Esophagus muscularis mucosa (tissue), 4 donors: ENCODE measurements around the gene PLD2. TPM values are rescaled to one million over a fixed set of nuclear protein-coding genes. Genes with fewer than 3 reads are reported as not detected.
"Not testable (repeated sequence)": the region's sequence is repeated elsewhere in the genome, so short reads cannot be mapped to it uniquely, and the experiment has no call there.

Experiments
- DNase-seq: peaks from one replicate; pipeline ENCODE4 v3.0.0-alpha.2; 2017; ENCODE audit errors: extremely low spot score
- H3K27ac ChIP-seq, 4 donors: fragments of 200-600 bp; sonication (generic); replicated peaks in 1 of 4; 1 replicate in 3 of 4; 2 replicates in 1 of 4; pipeline ENCODE4 v1.5.1; 2016 to 2019; ENCODE audit warnings: mild to moderate bottlenecking in 1 of 4
- H3K27me3 ChIP-seq, 4 donors: fragments of 200-600 bp; sonication (generic); one replicate each; pipeline versions ENCODE4 v1.5.1 to v1.6.0; 2016 to 2019
- H3K36me3 ChIP-seq, 4 donors: fragments of 200-600 bp; sonication (generic); one replicate each; pipeline ENCODE4 v1.5.1; 2016 to 2019
- H3K4me1 ChIP-seq, 4 donors: fragments of 200-600 bp; sonication (generic); one replicate each; pipeline ENCODE4 v1.5.1; 2016 to 2019
- H3K4me3 ChIP-seq, 4 donors: fragments of 200-600 bp; sonication (generic); 1 replicate in 2 of 4; 2 replicates in 2 of 4; pipeline ENCODE4 v1.5.1; 2016 to 2019; ENCODE audit warnings: mild to moderate bottlenecking in 4 of 4, moderate library complexity in 1 of 4
- H3K9me3 ChIP-seq, 4 donors: fragments of 200-600 bp; sonication (generic); 1 replicate in 3 of 4; 2 replicates in 1 of 4; pipeline ENCODE4 v1.5.1; 2016 to 2019
- CTCF ChIP-seq, 3 experiments: fragments of 200-600 bp in 2 of 3; fragments of 450-650 bp in 1 of 3; sonication (generic) in 2 of 3; IDR thresholded peaks; one replicate each; pipeline ENCODE4 v1.5.1; 2017 to 2019; ENCODE audit warnings: antibody characterized with exemption in 3 of 3, mild to moderate bottlenecking in 2 of 3, moderate library complexity in 1 of 3
- EP300 ChIP-seq: sonication (generic); formaldehyde crosslinking; IDR thresholded peaks from one replicate; pipeline ENCODE4 v1.6.1; 2017; ENCODE audit warnings: antibody characterized with exemption
- POLR2A ChIP-seq: fragments of 450-650 bp; IDR thresholded peaks from one replicate; pipeline ENCODE4 v1.6.1; 2017; ENCODE audit warnings: antibody characterized with exemption, moderate library complexity, mild to moderate bottlenecking, low read depth
- POLR2AphosphoS5 ChIP-seq, 2 donors: sonication (generic); formaldehyde crosslinking; IDR thresholded peaks; one replicate each; pipeline ENCODE4 v1.6.1; 2017; ENCODE audit warnings: antibody characterized with exemption in 2 of 2
- WGBS: methylation state at CpG from one replicate; pipeline ENCODE4 v1.1.5; 2018; 5-methylcytosine and 5-hydroxymethylcytosine counted together
- intact Hi-C: fragments of 100-400 bp; cut with DNase I; formaldehyde crosslinking; loops from one replicate; pipeline ENCODE4 v1.15.1; 2023
- total RNA-seq, 4 donors: library from RNA; depleted of rRNA; stranded (reverse); fragments of >200 nt; gene quantifications; one replicate each; pipeline versions ENCODE4 v1.1.0 to v1.2.1, GENCODE V29; 2016

The PLD2 gene
- total RNA-seq, 4 donors from 2014 or later: 9.6 to 15.2 (median 12.0) TPM

GRCh38 chr17:4863321-4863720 is 56.4 kb downstream of the PLD2 start:
- TF ChIP-seq CTCF (IDR thresholded peaks at IDR 0.05) (no peak), EP300 (no peak), POLR2AphosphoS5 (IDR thresholded peaks at IDR 0.05) (no peak), POLR2A (no peak)
- H3K4me1 ChIP-seq: peaks cover 17 to 31% (median 29%) of the 10 kb centered on the region in 4 donors
- H3K36me3 ChIP-seq: peaks cover 0 to 7% (median 3%) of the 10 kb centered on the region in 4 donors

GRCh38 chr17:4867535-4867934 is 60.6 kb downstream of the PLD2 start:
- DNase-seq, H3K36me3 ChIP-seq, H3K27me3 ChIP-seq, H3K27ac ChIP-seq, intact Hi-C loops, H3K4me1 ChIP-seq, H3K4me3 ChIP-seq, H3K9me3 ChIP-seq: not testable (repeated sequence)
- WGBS: 75% methylated on average over 5 of the region's 5 CpGs

More at GRCh38 chr17:4863321-4863720, 56.4 kb downstream of the PLD2 start:
- no peak for DNase-seq
- H3K4me3 ChIP-seq: no peak overlapping the region
- WGBS: 85% methylated on average over 1 of the region's 1 CpG
- H3K27me3 ChIP-seq: no peaks in the 10 kb centered on the region
- intact Hi-C loops: no loop called here
- no peak overlapping the region for H3K27ac ChIP-seq
- no peaks in the 10 kb centered on the region for H3K9me3 ChIP-seq

- H3K9me3 ChIP-seq, intact Hi-C loops, H3K27me3 ChIP-seq, H3K36me3 ChIP-seq, H3K27ac ChIP-seq, DNase-seq, H3K4me3 ChIP-seq: not testable (repeated sequence)
- peaks cover 0 to 12% (median 0%) of the 10 kb centered on the region in 4 donors for H3K4me1 ChIP-seq
- WGBS: 94% methylated on average over 22 of the region's 22 CpGs
Measured at GRCh38 chr17:4869058-4869998, 62.4 kb downstream of the PLD2 start.

GRCh38 chr17:4870855-4871254 is 63.9 kb downstream of the PLD2 start:
- Histone ChIP-seq H3K27ac (no peak overlapping the region), H3K27me3 (no peaks in the 10 kb centered on the region), H3K4me1 (peaks cover 0 to 12% (median 0%) of the 10 kb centered on the region in 4 donors), H3K4me3 (no peak overlapping the region), H3K9me3 (no peaks in the 10 kb centered on the region), H3K36me3 (peaks cover 0 to 7% (median 3%) of the 10 kb centered on the region in 4 donors)
- TF ChIP-seq EP300 (no peak), POLR2A (no peak), CTCF (IDR thresholded peaks at IDR 0.05) (no peak), POLR2AphosphoS5 (IDR thresholded peaks at IDR 0.05) (no peak)
- intact Hi-C loops: no loop called here
- DNase-seq: no peak
- 88% methylated on average over 2 of the region's 2 CpGs for WGBS

GRCh38 chr17:4872786-4873185 is 65.8 kb downstream of the PLD2 start:
- DNase-seq: no peak
- Histone ChIP-seq H3K27ac (no peak overlapping the region), H3K9me3 (no peaks in the 10 kb centered on the region), H3K36me3 (peaks cover 0 to 7% (median 3%) of the 10 kb centered on the region in 4 donors), H3K27me3 (no peaks in the 10 kb centered on the region), H3K4me3 (no peak overlapping the region), H3K4me1 (peaks cover 0 to 12% (median 0%) of the 10 kb centered on the region in 4 donors)
- intact Hi-C loops: no loop called here
- 51% methylated on average over 8 of the region's 8 CpGs for WGBS
- TF ChIP-seq CTCF (IDR thresholded peaks at IDR 0.05): no peak
- no peak for TF ChIP-seq POLR2A
- no peak for TF ChIP-seq POLR2AphosphoS5 (IDR thresholded peaks at IDR 0.05)
- TF ChIP-seq EP300: no peak

Other genes starting within 250 kb of the PLD2 start
- not detected for gene GGT6, start 246.6 kb upstream of the PLD2 start, total RNA-seq
- 1 to 10 TPM; 3.0 to 7.2 (median 4.7) TPM for gene SMTNL2, start 222.6 kb upstream of the PLD2 start, total RNA-seq
- not detected for gene ALOX15, start 165.5 kb upstream of the PLD2 start, total RNA-seq
- 10 to 100 TPM; 17.0 to 35.0 (median 24.0) TPM for gene PELP1, start 103.0 kb upstream of the PLD2 start, total RNA-seq
- gene ARRB2, start 96.5 kb upstream of the PLD2 start, total RNA-seq: 10 to 100 TPM; 25.4 to 41.4 (median 31.4) TPM
- gene MED11, start 75.7 kb upstream of the PLD2 start, total RNA-seq: 10 to 100 TPM; 23.3 to 36.4 (median 26.6) TPM
- under 1 TPM in 3 of 4 donors, not detected in 1; 0.23 to 0.50 (median 0.42) TPM for gene ZMYND15, start 67.3 kb upstream of the PLD2 start, total RNA-seq
- gene CXCL16, start 67.2 kb upstream of the PLD2 start, total RNA-seq: 10 to 100 TPM in 2 of 4 donors, 1 to 10 TPM in 2; 5.8 to 21.7 (median 9.4) TPM
- not detected for gene TM4SF5, start 35.3 kb upstream of the PLD2 start, total RNA-seq
- 1 to 10 TPM in 3 of 4 donors, under 1 TPM in 1; 0.86 to 3.3 (median 2.6) TPM for gene VMO1, start 20.8 kb upstream of the PLD2 start, total RNA-seq
- not detected for gene GLTPD2, start 18.2 kb upstream of the PLD2 start, total RNA-seq
- gene PSMB6, start 11.0 kb upstream of the PLD2 start, total RNA-seq: 100 to 1,000 TPM; 162 to 205 (median 190) TPM
- gene MINK1, start 26.2 kb downstream of the PLD2 start, total RNA-seq: 10 to 100 TPM; 28.8 to 55.2 (median 38.8) TPM
- 1 to 10 TPM in 2 of 4 donors, under 1 TPM in 2; 0.32 to 1.5 (median 0.88) TPM for gene C17orf107, start 92.4 kb downstream of the PLD2 start, total RNA-seq
- 1 to 10 TPM in 1 of 4 donors, under 1 TPM in 2, not detected in 1; 0.13 to 1.2 (median 0.63) TPM for gene CHRNE, start 95.9 kb downstream of the PLD2 start, total RNA-seq
- under 1 TPM in 1 of 4 donors, not detected in 3; 0.33 TPM for gene GP1BA, start 125.1 kb downstream of the PLD2 start, total RNA-seq
- 10 to 100 TPM; 38.8 to 73.4 (median 55.5) TPM for gene SLC25A11, start 132.9 kb downstream of the PLD2 start, total RNA-seq
- gene RNF167, start 133.1 kb downstream of the PLD2 start, total RNA-seq: 10 to 100 TPM; 59.8 to 96.3 (median 69.5) TPM
- gene PFN1, start 141.4 kb downstream of the PLD2 start, total RNA-seq: 1,000 to 10,000 TPM; 1,019 to 1,635 (median 1,341) TPM
- gene ENO3, start 144.0 kb downstream of the PLD2 start, total RNA-seq: 1 to 10 TPM; 1.2 to 7.2 (median 2.1) TPM
- 10 to 100 TPM; 45.5 to 74.7 (median 63.6) TPM for gene SPAG7, start 160.7 kb downstream of the PLD2 start, total RNA-seq
- gene CAMTA2, start 180.5 kb downstream of the PLD2 start, total RNA-seq: 10 to 100 TPM; 24.0 to 48.2 (median 28.4) TPM
- 1 to 10 TPM; 1.3 to 4.6 (median 3.0) TPM for gene INCA1, start 190.4 kb downstream of the PLD2 start, total RNA-seq
- 100 to 1,000 TPM; 157 to 251 (median 187) TPM for gene KIF1C, start 190.8 kb downstream of the PLD2 start, total RNA-seq
- not detected for gene SLC52A1, start 228.3 kb downstream of the PLD2 start, total RNA-seq